CD4-positive, alpha-beta T cell (primary cell): Measurements from ENCODE around the gene ZDHHC5. TPM values are rescaled to one million over a fixed set of nuclear protein-coding genes. Genes with fewer than 3 reads are reported as not detected.

Experiments used
- ATAC-seq: fragments of 200-7000 bp; cut with Tn5 transposase; one replicate; pipeline ENCODE4 v1.10.0; 2022; ENCODE audit warnings: mild to moderate bottlenecking; ENCODE audit not compliant: poor library complexity
- CTCF ChIA-PET: fragments of 350-600 bp; sonication (Branson Sonifier 250); formaldehyde crosslinking; loops from one replicate; lab custom pipeline; 2021; ENCODE audit warnings: antibody characterized with exemption, inconsistent platforms; lab: Charles Lee
- POLR2A ChIA-PET: fragments of 350-600 bp; sonication (Branson Sonifier 250); formaldehyde crosslinking; loops from one replicate; lab custom pipeline; 2021; ENCODE audit warnings: antibody characterized with exemption, inconsistent platforms; lab: Charles Lee
- DNase-seq, 14 experiments: peaks; one replicate each; pipeline ENCODE4 v3.0.0-alpha.2; 2013 to 2020; ENCODE audit warnings: mixed read lengths in 2 of 14
- H3K27ac ChIP-seq, 2 donors: one replicate each; pipeline versions ENCODE4 v1.5.1 to v1.7.0; 2013; ENCODE audit warnings: low read length in 2 of 2, low read depth in 1 of 2, mild to moderate bottlenecking in 1 of 2
- H3K27me3 ChIP-seq, 2 experiments: 1 replicate in 1 of 2; 2 replicates in 1 of 2; pipeline versions ENCODE4 v1.6.1 to v1.7.0; 2013; ENCODE audit warnings: low read length in 2 of 2, control low read depth in 1 of 2, mild to moderate bottlenecking in 1 of 2, moderate library complexity in 1 of 2; ENCODE audit not compliant: insufficient read depth in 2 of 2, control insufficient read depth in 1 of 2
- H3K36me3 ChIP-seq: one replicate; pipeline ENCODE4 v1.6.1; 2013; ENCODE audit warnings: low read length, control low read depth; ENCODE audit not compliant: insufficient read depth
- H3K4me1 ChIP-seq: one replicate; pipeline ENCODE4 v1.6.1; 2013; ENCODE audit warnings: low read length, control low read depth; ENCODE audit not compliant: insufficient read depth
- H3K4me3 ChIP-seq: one replicate; pipeline ENCODE4 v1.5.1; 2013; ENCODE audit warnings: mild to moderate bottlenecking, low read length, moderate library complexity
- H3K9me3 ChIP-seq, 2 experiments: 1 replicate in 1 of 2; 2 replicates in 1 of 2; pipeline versions ENCODE4 v1.6.1 to v1.7.0; 2013; ENCODE audit warnings: low read length in 2 of 2, mild to moderate bottlenecking in 2 of 2, control low read depth in 1 of 2, moderate library complexity in 1 of 2; ENCODE audit not compliant: control insufficient read depth in 1 of 2, insufficient read depth in 1 of 2
- H3K27ac Mint-ChIP-seq: one replicate; pipeline ENCODE4 v1.8.0; 2020; ENCODE audit warnings: mixed read lengths
- H3K27me3 Mint-ChIP-seq: one replicate; pipeline ENCODE4 v1.8.0; 2021; ENCODE audit warnings: mixed read lengths
- H3K36me3 Mint-ChIP-seq: one replicate; pipeline ENCODE4 v1.8.0; 2021; ENCODE audit warnings: low read depth, mixed read lengths
- H3K4me1 Mint-ChIP-seq: one replicate; pipeline ENCODE4 v1.8.0; 2021; ENCODE audit warnings: low read depth, mixed read lengths
- H3K4me3 Mint-ChIP-seq: one replicate; pipeline ENCODE4 v1.8.0; 2020; ENCODE audit warnings: mild to moderate bottlenecking, mixed read lengths
- H3K9me3 Mint-ChIP-seq: one replicate; pipeline ENCODE4 v1.8.0; 2020; ENCODE audit warnings: mixed read lengths
- CTCF ChIP-seq: fragments of 200-600 bp; IDR thresholded peaks from one replicate; pipeline ENCODE4 v1.8.0; 2022; ENCODE audit warnings: antibody characterized with exemption, mild to moderate bottlenecking
- intact Hi-C, 2 experiments: fragments of 100-400 bp; cut with DNase I in 1 of 2; cut with micrococcal nuclease in 1 of 2; formaldehyde crosslinking; loops; one replicate each; pipeline versions ENCODE4 v1.15.1 to v1.9.0; 2023 to 2025; cut with DNase I, micrococcal nuclease
- total RNA-seq, 174 experiments: library from RNA in 2 of 174; stranded (reverse) in 2 of 174; gene quantifications; one replicate each; pipeline ENCODE4 v1.2.3 and lab custom pipeline; 2021 to 2026

Gene ZDHHC5
- total RNA-seq, 2 experiments from 2014 or later, result 59.7 to 61.1 TPM

GRCh38 chr11:57637626-57638004 is 30.3 kb upstream of the ZDHHC5 start:
- intact Hi-C loops, result loop anchor here in 1 of 2 experiments (2.0 kb wide), 1 partner anchor 147 kb away; no protein-coding TSS in a partner anchor
- Histone ChIP-seq H3K27me3 (peaks cover 16 to 19% of the 10 kb centered on the region in 2 experiments), H3K4me1 (peaks cover 24% of the 10 kb centered on the region), H3K36me3 (no peaks in the 10 kb centered on the region), H3K27ac (no peak overlapping the region), H3K4me3 (peak overlapping the region; percentile 59), H3K9me3 (no peaks in the 10 kb centered on the region)
- POLR2A ChIA-PET, result no interaction called here
- no peak overlapping the region for H3K27ac Mint-ChIP-seq
- H3K36me3 Mint-ChIP-seq, result no peaks in the 10 kb centered on the region
- H3K4me3 Mint-ChIP-seq, result peak overlapping the region; percentile 92
- H3K9me3 Mint-ChIP-seq, result no peaks in the 10 kb centered on the region
- TF ChIP-seq CTCF, result no peak
- CTCF ChIA-PET, result no interaction called here
- ATAC-seq (no peak), DNase-seq (no peak)
- peaks cover 21% of the 10 kb centered on the region for H3K4me1 Mint-ChIP-seq
- H3K27me3 Mint-ChIP-seq, result peaks cover 47% of the 10 kb centered on the region

- ATAC-seq (peak; percentile 40), DNase-seq (peak in 1 of 14 experiments; percentile 18)
- Histone ChIP-seq H3K27me3 (peaks cover 14 to 19% of the 10 kb centered on the region in 2 experiments), H3K27ac (no peak overlapping the region), H3K4me3 (peak overlapping the region; percentile 59), H3K36me3 (no peaks in the 10 kb centered on the region), H3K4me1 (peaks cover 24% of the 10 kb centered on the region), H3K9me3 (no peaks in the 10 kb centered on the region)
- ChIA-PET POLR2A (interaction anchor here (1.2 to 4.0 kb wide), 2 partner anchors 70 to 313 kb away, joined by 3 to 34 read pairs; partner anchors contain the start of genes TNKS1BP1 and UBE2L6), CTCF (interaction anchor here (0.8 to 4.7 kb wide), 3 partner anchors 70 to 162 kb away, joined by 3 to 47 read pairs (median 4); partner anchors contain the start of gene UBE2L6)
- intact Hi-C loops, result loop anchor here in 1 of 2 experiments (2.0 kb wide), 1 partner anchor 147 kb away; no protein-coding TSS in a partner anchor
- peaks cover 21% of the 10 kb centered on the region for H3K4me1 Mint-ChIP-seq
- no peak overlapping the region for H3K27ac Mint-ChIP-seq
- no peaks in the 10 kb centered on the region for H3K9me3 Mint-ChIP-seq
- H3K36me3 Mint-ChIP-seq, result no peaks in the 10 kb centered on the region
- no peak for TF ChIP-seq CTCF
- peaks cover 47% of the 10 kb centered on the region for H3K27me3 Mint-ChIP-seq
- peak overlapping the region; percentile 92 for H3K4me3 Mint-ChIP-seq
Measured at GRCh38 chr11:57638005-57638781, 29.7 kb upstream of the ZDHHC5 start.

- no peak overlapping the region for H3K27ac Mint-ChIP-seq
- Histone ChIP-seq H3K4me1 (peaks cover 24% of the 10 kb centered on the region), H3K27me3 (peaks cover 14 to 19% of the 10 kb centered on the region in 2 experiments), H3K27ac (no peak overlapping the region), H3K36me3 (no peaks in the 10 kb centered on the region), H3K4me3 (peak overlapping the region; percentile 59), H3K9me3 (no peaks in the 10 kb centered on the region)
- H3K36me3 Mint-ChIP-seq, result no peaks in the 10 kb centered on the region
- DNase-seq, result peak in 1 of 14 experiments; percentile 26
- ATAC-seq, result peak; percentile 29
- TF ChIP-seq CTCF, result no peak
- peak overlapping the region; percentile 92 for H3K4me3 Mint-ChIP-seq
- ChIA-PET POLR2A (interaction anchor here (1.2 to 4.0 kb wide), 2 partner anchors 70 to 314 kb away, joined by 3 to 34 read pairs; partner anchors contain the start of genes TNKS1BP1 and UBE2L6), CTCF (interaction anchor here (0.8 to 4.7 kb wide), 3 partner anchors 71 to 162 kb away, joined by 3 to 47 read pairs (median 4); partner anchors contain the start of gene UBE2L6)
- intact Hi-C loops, result loop anchor here in 1 of 2 experiments (2.0 kb wide), 1 partner anchor 148 kb away; no protein-coding TSS in a partner anchor
- no peaks in the 10 kb centered on the region for H3K9me3 Mint-ChIP-seq
- H3K4me1 Mint-ChIP-seq, result peaks cover 21% of the 10 kb centered on the region
- H3K27me3 Mint-ChIP-seq, result peaks cover 45% of the 10 kb centered on the region
Measured at GRCh38 chr11:57638811-57639320, 29.0 kb upstream of the ZDHHC5 start.
